G401.6 (cell line): ENCODE results near the gene RHBDF2.

Source experiments
- FAIRE-seq: peaks from 2 replicates; lab custom pipeline; 2012; peaks lifted over from hg19 to GRCh38; lab: Jason Lieb, UNC

RHBDF2 gene

GRCh38 chr17:76478730-76479514, 22.3 kb downstream of the RHBDF2 start:
- FAIRE-seq = no peak

DNA sequence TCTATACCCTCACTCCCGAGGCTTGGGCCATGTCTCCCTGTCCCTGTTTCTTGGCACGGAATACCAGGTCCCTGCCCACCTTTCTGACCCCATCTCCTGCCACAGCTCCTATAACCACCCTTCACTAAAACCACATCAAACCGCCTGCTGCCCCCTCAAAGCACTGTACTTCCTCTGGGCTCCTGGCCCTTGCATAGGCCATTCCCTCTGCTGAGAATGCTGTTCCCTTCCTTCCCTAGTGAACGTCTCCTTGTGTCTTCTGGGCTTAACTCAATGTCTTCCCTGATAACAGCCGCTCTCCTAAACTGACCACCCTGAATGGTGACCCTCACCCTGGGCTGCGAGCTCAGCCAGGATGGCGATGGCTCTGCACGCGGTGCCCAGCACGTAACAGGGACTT, 23.1 kb downstream of the RHBDF2 start:
- FAIRE-seq = no peak

GRCh38 chr17:76477576-76477975, 23.6 kb downstream of the RHBDF2 start:
- no peak for FAIRE-seq

DNA sequence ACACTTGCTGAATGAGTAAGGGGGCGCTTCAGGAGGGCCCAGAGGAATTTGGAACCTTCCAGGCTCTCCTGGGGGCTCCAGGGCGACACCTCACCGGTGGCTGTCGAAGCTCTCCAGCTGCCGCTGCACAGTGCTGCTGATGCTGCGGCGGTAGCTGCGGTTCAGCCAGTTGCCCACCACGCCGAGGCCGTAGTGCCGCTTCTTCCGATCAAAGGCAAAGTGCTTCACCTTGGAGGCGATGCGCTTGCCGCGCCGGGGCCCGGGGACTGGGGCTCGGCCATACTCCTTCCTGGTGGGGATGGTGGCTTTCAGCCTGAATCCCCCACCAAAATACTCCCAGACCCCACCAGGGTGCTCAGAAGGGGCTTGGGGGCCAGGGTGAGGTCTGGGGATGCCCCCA, 24.5 kb downstream of the RHBDF2 start:
- FAIRE-seq = no peak

DNA sequence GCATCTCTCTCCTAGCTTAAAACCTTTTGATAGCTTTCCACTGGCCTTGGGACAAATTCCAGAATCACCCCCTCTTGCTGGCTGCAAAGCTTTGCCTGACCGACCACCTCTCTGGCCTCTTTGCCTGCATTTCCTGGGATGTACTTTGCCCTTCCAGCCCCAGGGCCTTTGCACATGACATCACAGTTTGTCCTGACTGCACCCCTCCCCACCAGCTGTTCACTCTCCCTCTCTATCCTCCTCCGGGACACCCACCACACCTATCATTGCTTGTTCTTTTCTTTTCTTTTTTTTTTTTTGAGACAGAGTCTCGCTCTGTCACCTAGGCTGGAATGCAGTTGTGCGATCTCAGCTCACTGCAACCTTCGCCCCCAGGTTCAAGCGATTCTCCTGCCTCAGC, 25.9 kb downstream of the RHBDF2 start:
- FAIRE-seq = no peak

GRCh38 chr17:76474894-76475293, 26.3 kb downstream of the RHBDF2 start:
- FAIRE-seq = no peak

GRCh38 chr17:76474238-76474637, 27.0 kb downstream of the RHBDF2 start:
- no peak for FAIRE-seq

DNA sequence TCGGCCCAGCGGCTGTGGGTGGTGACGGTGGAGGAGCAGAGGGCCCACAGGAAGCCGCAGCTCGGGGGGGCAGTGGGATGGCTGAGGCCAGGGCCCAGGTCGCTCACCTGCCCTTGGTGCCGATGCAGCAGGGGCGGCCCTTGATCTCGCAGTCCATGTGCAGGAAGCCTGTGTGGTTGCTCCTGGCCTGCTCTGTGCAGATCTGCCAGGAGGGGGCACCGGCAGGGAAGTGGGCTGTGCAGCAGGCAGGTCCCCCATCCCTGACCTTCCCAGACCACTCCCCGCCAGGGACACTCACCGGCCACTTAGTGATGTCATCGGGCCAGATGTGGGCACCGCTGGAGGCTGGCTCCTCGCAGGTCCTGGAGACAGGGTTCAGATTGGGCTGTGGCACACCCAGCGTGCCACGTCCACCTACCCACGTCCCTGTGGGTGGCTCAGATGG, 27.7 kb downstream of the RHBDF2 start:
- FAIRE-seq = no peak

- FAIRE-seq = no peak
Measured at GRCh38 chr17:76472726-76473125, 28.5 kb downstream of the RHBDF2 start.

GRCh38 chr17:76472258-76472645, 29.0 kb downstream of the RHBDF2 start:
- FAIRE-seq = no peak

- no peak for FAIRE-seq
Measured at GRCh38 chr17:76471498-76472257, 29.5 kb downstream of the RHBDF2 start.

- FAIRE-seq = no peak
Measured at GRCh38 chr17:76469991-76470739, 31.1 kb downstream of the RHBDF2 start.

- FAIRE-seq = no peak
Measured at GRCh38 chr17:76469076-76469990, 31.9 kb downstream of the RHBDF2 start.

DNA sequence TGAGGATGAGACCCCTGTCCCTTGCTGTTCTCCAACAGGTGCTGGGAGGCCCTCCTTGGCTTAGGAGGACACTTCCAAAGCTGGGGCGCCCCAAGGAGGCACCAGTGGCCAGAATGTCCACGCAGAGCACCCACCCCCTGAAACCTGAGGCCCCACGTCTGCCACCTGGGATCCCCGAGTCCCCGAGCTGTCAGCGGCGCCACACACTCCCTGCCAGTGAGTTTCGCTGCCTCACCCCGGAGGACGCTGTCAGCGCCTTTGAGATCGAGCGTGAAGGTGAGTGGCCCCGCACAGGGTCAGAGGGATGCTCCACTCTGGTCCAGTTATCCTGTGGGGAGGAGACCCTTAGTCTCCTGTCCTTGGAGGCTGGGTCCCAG, 32.6 kb downstream of the RHBDF2 start:
- no peak for FAIRE-seq

DNA sequence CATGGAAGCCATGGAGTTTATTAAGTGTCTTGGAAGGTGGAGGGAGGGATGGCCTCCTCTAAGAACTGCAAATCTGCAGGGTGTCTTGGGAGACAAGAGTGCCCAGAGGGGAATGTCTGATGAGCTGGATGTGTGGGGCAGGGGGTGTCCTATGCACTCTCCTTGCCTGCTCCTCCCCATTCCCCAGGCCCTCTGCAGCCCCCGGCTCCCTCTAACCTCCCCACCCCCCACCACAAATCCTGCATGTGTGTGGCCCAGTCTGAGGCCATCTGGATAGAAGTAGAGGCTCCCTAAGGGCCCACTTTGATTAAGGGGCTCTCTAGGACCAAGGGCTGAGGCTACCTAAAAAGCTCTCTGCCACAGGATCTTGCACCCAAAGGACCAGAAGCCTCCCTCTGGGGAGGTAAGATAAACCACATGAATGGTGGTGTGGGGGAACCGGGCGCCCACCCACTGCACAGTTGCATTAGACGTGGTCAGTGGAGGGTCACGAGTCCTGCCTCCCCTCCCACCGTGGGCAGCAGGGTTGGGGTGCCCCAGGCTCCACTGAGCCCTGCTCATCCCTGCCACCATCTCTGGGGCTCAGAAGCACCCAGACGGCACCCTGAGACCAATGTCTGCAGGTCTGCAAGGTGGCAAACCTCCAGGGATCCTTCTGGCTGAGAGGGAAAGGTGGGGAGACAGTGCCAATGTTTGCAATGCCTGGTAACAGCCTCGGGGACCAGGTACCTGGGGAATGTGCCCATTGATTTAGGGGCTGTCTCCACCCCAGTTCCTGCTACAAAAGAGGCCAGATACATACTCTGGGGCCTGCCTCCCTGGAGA, 33.2 kb downstream of the RHBDF2 start:
- FAIRE-seq = no peak

DNA sequence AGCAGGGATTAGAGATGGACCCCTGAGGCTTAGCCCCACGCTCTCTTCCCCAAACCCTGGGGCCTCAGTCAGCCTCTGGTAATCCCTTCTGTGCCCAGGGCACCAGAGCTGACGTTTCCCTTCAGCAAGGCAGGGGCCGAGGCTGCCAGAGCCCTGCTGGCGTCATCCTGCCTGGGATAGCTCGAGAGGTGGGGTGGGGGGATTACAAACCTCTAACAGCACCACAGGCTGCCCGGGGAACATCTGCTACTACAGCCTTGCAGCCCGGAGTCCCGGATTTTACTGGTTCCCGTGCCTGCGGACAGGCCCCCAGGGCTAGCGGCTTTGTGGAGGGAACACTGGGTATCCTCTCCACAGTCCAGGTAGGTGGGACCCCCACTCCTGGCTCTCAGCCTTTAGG, 33.9 kb downstream of the RHBDF2 start, which contains the start of gene AANAT:
AANAT (plus strand) TSS at position 238 of the 400 bp plus-strand sequence. CDS start 1,144 bp downstream, outside the sequence.
- FAIRE-seq = no peak

- FAIRE-seq = no peak
Measured at GRCh38 chr17:76466775-76467130, 34.5 kb downstream of the RHBDF2 start.

DNA sequence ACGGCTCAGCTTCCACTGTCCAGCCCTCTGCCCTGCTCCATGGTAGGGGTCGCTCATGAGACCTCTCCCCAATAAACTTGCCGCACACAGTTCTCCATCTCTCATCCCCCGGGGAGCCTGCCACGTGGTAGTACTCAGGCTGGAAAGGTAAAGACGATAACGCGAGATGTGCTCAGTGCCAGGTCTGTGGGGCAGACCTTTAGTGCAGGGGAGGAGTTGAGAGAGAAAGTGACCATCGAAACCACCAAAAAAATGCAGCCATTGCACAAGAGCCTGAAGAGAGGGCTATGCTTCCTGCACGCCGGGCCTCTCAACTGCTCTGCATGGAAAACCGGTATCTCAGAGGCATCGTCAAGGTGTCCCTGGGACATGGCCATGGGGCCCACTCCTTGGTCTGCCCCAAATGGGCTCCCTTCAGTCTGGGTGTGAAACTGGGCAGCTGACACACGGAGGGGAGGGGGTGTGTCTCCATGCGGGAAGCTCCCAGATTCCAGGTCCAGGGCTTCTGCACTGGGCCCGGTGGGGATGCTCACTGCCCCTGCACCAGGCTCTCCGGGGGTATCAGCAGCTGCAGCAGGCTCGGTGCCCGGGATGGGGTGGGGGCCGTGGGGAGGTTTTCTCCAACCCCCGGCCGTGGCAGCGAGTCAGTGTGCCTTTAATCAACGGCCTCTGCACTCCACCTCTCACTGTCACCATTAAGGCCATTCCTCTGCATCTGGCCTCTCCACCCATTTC, 38.5 kb downstream of the RHBDF2 start:
- FAIRE-seq = no peak

GRCh38 chr17:76461765-76462555, 39.3 kb downstream of the RHBDF2 start:
- FAIRE-seq = no peak
